ENCODE results near the gene SERPINA3.

Gene SERPINA3

DNA sequence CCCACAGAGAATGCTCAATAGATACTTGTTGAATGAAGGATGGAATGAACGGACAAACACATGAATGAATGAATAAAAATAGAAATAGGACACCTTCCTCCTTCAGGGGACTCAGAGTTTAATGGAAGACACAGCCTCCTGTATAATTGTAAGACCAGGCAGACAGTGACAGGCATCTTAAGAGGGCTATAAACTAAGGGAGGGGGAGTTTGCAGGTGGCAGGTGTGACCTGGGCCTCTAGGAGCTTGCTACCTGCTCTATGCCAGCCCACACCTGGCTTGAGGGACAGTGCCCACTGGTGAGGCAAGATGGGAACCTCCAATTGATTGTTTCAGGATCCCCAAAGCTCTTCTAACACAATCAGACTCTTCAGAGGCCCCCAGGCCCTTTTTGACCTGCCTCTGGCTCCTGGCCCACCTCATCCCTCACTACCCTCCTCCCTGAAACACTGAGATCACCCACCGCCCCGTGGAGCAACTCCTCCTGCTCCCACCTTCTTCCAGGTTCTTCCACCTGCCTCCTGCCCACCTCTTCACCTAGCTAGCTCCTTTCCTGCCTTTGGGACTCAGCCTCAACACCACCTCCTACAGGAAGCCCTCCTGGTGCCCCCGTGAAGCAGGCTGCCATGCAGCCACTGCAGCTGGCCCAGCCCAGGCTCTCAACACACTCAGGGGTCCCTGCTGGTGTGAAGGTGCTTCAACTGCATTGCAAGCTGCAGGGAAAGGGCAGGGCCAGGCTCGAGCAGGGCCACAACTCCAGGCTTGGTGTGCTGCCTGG is 9.4 kb downstream of the SERPINA3 start:
- TF ChIP-seq, protein P1, sequence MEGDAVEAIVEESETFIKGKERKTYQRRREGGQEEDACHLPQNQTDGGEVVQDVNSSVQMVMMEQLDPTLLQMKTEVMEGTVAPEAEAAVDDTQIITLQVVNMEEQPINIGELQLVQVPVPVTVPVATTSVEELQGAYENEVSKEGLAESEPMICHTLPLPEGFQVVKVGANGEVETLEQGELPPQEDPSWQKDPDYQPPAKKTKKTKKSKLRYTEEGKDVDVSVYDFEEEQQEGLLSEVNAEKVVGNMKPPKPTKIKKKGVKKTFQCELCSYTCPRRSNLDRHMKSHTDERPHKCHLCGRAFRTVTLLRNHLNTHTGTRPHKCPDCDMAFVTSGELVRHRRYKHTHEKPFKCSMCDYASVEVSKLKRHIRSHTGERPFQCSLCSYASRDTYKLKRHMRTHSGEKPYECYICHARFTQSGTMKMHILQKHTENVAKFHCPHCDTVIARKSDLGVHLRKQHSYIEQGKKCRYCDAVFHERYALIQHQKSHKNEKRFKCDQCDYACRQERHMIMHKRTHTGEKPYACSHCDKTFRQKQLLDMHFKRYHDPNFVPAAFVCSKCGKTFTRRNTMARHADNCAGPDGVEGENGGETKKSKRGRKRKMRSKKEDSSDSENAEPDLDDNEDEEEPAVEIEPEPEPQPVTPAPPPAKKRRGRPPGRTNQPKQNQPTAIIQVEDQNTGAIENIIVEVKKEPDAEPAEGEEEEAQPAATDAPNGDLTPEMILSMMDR (conservative IDR thresholded peaks at IDR 0.05), result no peak
- no peak for TF ChIP-seq ZFX (IDR thresholded peaks at IDR 0.05)
- no peak overlapping the region for H3K27ac ChIP-seq

DNA sequence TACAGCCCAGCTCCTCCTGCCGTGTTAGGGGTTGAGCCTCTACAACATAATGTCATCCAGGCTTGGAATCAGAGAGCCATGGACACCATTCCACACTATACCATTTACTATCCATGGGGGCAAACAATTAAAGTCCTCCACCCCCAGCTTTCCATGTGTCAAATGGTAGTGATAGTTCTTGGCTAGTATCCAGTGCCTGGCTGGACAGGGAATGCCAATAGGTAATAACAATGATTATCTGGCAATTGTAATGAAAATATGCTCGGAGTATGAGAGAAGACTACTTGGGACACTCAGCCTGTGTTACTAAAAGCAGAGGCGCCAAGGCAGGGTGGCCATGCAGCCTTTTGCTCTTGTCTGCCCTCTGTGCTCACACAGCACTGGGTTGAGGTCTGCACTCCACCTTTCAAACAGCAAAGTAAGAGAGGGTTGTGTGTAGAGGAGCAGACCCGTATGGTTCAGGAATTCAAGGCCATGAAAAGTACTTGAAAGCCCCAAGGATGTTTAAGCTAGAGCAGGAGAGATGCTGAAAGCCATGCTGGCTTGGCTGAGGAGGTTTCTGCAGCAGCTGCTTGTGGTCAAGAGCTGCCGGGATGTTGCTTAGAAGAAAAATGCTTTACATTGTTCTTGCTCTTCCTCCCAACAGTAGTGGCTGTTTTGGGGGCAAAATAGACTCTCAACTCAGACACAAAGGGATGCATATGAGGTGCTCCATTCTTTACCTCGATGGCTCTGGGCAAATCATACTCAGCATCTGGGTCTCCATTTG is 10.6 kb downstream of the SERPINA3 start:
- no peak for TF ChIP-seq ZFX (IDR thresholded peaks at IDR 0.05)
- TF ChIP-seq, protein P1 (conservative IDR thresholded peaks at IDR 0.05), result no peak
- H3K27ac ChIP-seq, result no peak overlapping the region

DNA sequence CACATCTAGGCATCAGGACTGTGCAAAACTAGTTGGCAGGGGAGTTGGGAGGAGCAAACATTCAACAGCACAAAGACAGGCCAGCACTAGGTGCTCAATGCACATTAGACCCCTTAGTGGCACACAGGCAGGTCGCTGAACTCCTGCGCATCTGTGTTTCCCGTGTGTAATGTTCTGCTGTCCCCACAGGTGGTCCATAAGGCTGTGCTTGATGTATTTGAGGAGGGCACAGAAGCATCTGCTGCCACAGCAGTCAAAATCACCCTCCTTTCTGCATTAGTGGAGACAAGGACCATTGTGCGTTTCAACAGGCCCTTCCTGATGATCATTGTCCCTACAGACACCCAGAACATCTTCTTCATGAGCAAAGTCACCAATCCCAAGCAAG is 11.2 kb downstream of the SERPINA3 start:
- H3K27ac ChIP-seq, result no peak overlapping the region
- TF ChIP-seq ZFX (IDR thresholded peaks at IDR 0.05), result no peak
- TF ChIP-seq, protein P1 (conservative IDR thresholded peaks at IDR 0.05), result no peak

DNA sequence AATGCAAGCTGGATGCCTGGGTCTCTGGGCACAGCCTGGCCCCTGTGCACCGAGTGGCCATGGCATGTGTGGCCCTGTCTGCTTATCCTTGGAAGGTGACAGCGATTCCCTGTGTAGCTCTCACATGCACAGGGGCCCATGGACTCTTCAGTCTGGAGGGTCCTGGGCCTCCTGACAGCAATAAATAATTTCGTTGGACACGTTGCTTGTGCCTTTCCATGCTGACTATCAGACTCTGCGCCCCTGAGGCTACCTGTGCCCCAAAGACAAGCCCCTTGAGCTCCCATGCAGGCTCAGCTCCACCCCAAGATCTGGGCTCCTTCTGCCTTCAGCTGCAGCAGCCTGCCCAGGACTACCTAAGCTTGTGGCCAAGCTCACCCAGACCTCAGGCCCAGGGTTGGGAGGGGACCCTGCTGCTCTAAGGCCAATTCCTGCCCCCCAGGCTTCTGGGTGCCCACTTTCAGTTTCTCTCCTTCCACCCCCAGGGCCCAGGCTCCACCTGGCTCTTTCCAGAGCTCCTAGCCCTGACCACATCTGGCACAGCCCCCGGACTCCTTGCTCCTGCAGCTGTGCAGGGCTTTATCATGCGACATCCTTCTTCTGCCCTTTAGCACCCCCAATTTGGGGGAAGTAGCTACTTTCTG is 11.8 kb downstream of the SERPINA3 start:
- H3K27ac ChIP-seq, result no peak overlapping the region
- TF ChIP-seq ZFX (IDR thresholded peaks at IDR 0.05), result no peak
- TF ChIP-seq, protein P1 (conservative IDR thresholded peaks at IDR 0.05), result no peak

DNA sequence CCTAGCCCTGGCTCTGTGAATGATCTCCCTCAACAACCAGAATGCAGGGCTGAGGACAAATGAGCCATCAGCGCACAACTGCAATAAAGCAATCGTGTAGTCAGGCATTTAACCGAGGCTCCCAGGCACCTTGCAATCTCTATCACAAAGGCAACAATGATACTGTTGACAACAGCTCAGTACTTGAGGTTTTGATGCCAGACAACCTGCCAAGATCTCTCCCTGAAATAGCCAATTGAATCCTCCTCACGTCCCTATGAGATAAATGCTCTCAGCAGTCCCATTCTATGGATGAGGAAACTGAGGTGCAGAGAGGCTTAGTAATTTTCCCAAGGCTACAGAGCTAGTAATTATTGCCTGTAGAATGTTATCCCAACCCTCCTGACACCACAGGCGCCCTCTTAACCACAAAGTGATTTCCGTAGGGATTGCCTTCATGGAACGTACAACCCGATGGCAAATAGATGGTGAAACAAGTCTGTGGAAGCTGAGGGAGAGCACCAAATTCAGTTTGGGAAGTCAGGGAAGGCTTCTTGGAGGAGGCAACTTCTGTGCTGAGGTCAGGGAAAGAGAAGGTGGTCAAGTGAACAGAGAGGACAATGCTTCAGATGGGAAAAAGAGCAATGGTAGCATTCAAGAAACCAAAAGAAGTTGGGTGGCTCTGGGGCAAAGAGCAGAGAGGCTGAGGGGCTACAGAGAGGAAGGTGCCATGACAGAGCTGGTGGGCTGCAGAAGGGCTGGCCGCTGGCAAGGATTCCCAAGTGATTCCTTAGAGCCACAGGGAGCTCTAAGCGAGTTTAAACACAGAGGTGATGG is 12.6 kb downstream of the SERPINA3 start:
- TF ChIP-seq, protein P1 (conservative IDR thresholded peaks at IDR 0.05), result no peak
- no peak for TF ChIP-seq ZFX (IDR thresholded peaks at IDR 0.05)
- H3K27ac ChIP-seq, result no peak overlapping the region

DNA sequence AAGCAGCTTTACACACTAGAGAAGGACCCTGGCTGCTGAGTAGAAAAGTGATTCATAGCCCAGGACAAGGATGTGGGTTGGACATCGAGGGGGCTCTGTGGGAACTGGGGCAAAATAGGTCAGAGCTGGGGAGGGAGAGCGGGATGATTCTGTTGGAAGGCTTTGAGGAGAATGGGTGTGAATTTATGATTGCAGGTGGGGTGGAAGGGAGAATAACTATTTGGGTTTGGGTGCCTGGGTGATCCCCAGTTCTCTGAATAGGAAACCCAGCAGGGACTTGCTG is 13.1 kb downstream of the SERPINA3 start:
- H3K27ac ChIP-seq, result no peak overlapping the region
- TF ChIP-seq ZFX (IDR thresholded peaks at IDR 0.05), result no peak
- TF ChIP-seq, protein P1 (conservative IDR thresholded peaks at IDR 0.05), result no peak
